ENCODE data around the gene MED19.

- TF ChIP-seq CTCF (IDR thresholded peaks at IDR 0.05) (no peak), POLR2A (IDR thresholded peaks at IDR 0.05) (no peak)
These were observed 32.6 kb downstream of the MED19 start for GRCh38 chr11:57679396-57679795.

Measured in testis (tissue), 2 donors.